Measurements from ENCODE around the gene TDRD5.

Gene TDRD5

GRCh38 chr1:179550746-179551682 is 40.6 kb upstream of the TDRD5 start:
- TF ChIP-seq, protein P1, sequence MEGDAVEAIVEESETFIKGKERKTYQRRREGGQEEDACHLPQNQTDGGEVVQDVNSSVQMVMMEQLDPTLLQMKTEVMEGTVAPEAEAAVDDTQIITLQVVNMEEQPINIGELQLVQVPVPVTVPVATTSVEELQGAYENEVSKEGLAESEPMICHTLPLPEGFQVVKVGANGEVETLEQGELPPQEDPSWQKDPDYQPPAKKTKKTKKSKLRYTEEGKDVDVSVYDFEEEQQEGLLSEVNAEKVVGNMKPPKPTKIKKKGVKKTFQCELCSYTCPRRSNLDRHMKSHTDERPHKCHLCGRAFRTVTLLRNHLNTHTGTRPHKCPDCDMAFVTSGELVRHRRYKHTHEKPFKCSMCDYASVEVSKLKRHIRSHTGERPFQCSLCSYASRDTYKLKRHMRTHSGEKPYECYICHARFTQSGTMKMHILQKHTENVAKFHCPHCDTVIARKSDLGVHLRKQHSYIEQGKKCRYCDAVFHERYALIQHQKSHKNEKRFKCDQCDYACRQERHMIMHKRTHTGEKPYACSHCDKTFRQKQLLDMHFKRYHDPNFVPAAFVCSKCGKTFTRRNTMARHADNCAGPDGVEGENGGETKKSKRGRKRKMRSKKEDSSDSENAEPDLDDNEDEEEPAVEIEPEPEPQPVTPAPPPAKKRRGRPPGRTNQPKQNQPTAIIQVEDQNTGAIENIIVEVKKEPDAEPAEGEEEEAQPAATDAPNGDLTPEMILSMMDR (IDR thresholded peaks at IDR 0.05; ENCODE audit: borderline replicate concordance, control extremely low read depth, extremely low read depth, insufficient read depth, missing control alignments) = no peak
- DNase-seq (ENCODE audit: low spot score) = no peak
- in situ Hi-C loops (cut with MboI; ENCODE audit: low sequenced_read_pairs, unreplicated experiment) = no loop called here

GRCh38 chr1:179554427-179554826 is 37.2 kb upstream of the TDRD5 start:
- in situ Hi-C loops (cut with MboI; ENCODE audit: low sequenced_read_pairs, unreplicated experiment) = no loop called here

DNA sequence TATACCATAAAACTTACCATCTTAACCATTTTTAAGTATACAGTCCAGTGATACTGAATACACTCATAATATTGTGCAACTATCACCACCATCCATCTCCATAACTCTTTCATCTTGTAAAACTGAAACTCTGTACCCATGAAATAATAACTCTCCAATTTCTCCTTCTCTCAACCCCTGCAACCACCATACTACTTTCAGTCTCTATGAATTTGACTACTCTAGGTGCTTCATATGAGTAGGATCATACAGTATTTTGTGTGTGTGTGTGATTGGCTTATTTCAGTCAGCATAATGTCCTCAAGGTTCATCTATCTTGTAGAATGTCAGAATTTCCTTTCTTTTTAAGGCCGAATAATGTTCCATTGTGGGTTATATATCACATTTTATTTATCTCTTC is 33.6 kb upstream of the TDRD5 start:
- in situ Hi-C loops (cut with MboI; ENCODE audit: low sequenced_read_pairs, unreplicated experiment) = no loop called here

More at GRCh38 chr1:179554427-179554826, 37.2 kb upstream of the TDRD5 start:
- no peak for DNase-seq (ENCODE audit: low spot score)
- TF ChIP-seq, protein P1 (IDR thresholded peaks at IDR 0.05; ENCODE audit: borderline replicate concordance, control extremely low read depth, extremely low read depth, insufficient read depth, missing control alignments) = no peak

DNA sequence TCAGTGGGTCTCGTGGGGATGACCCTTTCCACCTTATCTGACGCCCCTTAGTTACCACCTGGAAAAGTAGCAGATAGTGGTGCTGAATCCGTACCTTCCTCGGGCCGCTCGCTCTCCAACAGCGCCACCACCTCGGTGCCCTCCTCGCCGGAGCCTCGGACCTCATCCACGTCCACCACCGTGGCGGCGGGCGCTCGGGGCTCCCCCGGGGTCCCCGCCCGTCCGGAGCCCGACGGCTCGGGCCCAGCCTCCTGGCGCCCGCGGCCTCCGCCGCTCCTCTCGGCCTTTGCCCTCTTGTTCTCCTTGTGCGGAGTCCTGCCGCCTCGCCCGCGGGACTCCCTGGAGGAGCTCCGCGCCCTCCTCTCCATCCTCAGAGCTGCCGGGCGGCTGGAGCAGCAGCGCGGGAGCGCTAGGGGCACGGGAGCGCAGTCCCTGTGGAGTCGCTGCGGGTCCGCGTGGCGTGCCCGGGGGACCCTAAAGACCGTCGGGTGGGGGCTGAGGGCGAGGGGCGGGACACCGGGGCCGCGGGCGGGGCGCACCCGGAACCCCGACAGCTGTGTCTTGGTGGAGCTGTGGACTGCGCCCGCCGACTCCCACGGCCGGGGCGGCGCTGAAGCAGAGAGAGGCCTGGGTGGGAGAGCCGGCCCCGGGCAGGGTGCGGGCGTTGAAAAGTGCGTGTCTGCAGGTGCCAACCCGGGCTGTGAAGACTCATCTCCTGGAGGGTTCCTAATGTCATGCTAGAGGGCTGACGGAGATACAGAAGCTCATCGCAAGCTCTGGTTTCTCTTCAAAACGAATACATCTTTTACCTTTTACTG is 15.9 kb upstream of the TDRD5 start, which contains the start of gene NPHS2:
Gene NPHS2, minus strand, starts transcription at position 452 of the 818 bp plus-strand sequence. Its CDS starts 84 bp downstream, at position 368.
- no peak for DNase-seq (ENCODE audit: low spot score)
- TF ChIP-seq, protein P1 (IDR thresholded peaks at IDR 0.05; ENCODE audit: borderline replicate concordance, control extremely low read depth, extremely low read depth, insufficient read depth, missing control alignments) = no peak
- in situ Hi-C loops (cut with MboI; ENCODE audit: low sequenced_read_pairs, unreplicated experiment) = no loop called here

More for the DNA sequence above, 33.6 kb upstream of the TDRD5 start:
- TF ChIP-seq, protein P1 (IDR thresholded peaks at IDR 0.05; ENCODE audit: borderline replicate concordance, control extremely low read depth, extremely low read depth, insufficient read depth, missing control alignments) = no peak
- DNase-seq (ENCODE audit: low spot score) = no peak

DNA sequence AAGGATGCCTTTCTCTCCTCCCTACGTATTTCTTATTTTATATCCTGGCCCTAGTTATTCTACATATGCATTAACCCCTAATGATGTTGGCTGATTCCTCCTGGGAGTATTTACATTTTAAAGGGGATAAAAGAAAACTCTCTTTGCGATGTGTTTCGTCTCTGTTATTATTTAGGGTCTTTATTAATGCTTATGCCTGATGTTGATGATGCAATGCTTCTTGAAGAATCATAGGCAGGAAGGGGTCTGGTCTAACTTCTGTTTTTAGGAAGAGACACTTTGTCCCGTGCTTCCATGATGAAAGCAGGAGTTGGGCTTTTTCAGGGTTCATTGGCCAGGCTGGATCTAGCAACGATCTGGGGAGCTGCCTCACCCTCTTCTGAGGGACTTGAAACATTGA is 15.1 kb upstream of the TDRD5 start:
- TF ChIP-seq, protein P1 (IDR thresholded peaks at IDR 0.05; ENCODE audit: borderline replicate concordance, control extremely low read depth, extremely low read depth, insufficient read depth, missing control alignments) = no peak
- in situ Hi-C loops (cut with MboI; ENCODE audit: low sequenced_read_pairs, unreplicated experiment) = no loop called here
- no peak for DNase-seq (ENCODE audit: low spot score)

GRCh38 chr1:179583771-179584320 is 7.8 kb upstream of the TDRD5 start:
- in situ Hi-C loops (cut with MboI; ENCODE audit: low sequenced_read_pairs, unreplicated experiment) = no loop called here
- DNase-seq (ENCODE audit: low spot score) = no peak
- TF ChIP-seq, protein P1 (IDR thresholded peaks at IDR 0.05; ENCODE audit: borderline replicate concordance, control extremely low read depth, extremely low read depth, insufficient read depth, missing control alignments) = no peak
